ENCODE results near the gene ARID1B. TPM values are rescaled to one million over a fixed set of nuclear protein-coding genes. Genes with fewer than 3 reads are reported as not detected.

Gene ARID1B
- total and polyA plus RNA-seq, 10 of the 15 experiments (the other 5 are each of a cell fraction or from before 2014, with no cell fraction given) = 24.7 to 133 (median 54.6) TPM

DNA sequence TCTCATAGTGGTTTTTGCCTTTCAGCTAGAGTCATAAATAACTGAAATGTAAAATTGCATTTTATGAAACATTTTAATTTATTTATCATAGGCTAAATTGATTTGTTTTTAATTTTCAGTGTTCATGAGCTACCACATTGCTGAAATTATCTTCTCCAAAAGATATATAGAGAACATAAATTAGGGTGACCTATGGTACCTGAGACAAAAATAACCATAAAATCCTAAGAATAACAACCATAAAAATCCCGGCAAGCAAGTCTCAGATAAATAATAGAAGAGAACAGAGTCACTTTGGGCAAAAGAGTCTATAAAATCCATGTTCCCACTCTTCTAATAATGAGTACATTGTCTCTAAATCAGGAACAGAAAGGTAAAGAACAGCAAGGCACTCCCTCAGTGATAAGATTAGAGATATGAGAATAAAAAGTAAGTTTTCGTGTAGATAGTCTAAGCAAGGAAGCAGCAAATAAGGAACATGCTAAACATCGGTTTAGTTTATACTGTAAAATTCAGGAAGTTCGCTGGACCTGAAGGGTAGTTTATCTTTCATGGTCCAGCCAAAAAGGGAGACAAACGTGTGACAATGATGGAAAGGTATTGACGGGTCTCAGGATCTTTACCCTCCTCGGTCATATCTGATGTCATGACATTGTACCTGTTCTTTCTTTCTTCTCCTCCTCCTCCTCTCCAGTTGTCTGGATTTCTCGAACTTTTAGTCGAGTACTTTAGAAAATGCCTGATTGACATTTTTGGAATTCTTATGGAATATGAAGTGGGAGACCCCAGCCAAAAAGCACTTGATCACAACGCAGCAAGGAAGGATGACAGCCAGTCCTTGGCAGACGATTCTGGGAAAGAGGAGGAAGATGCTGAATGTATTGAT is 428.5 kb downstream of the ARID1B start:
- H4K20me1 ChIP-seq (ENCODE audit: control insufficient read depth, insufficient read depth) = no peaks in the 10 kb centered on the region; the same call in 1 of the 2 replicates
- 93% methylated on average over 11 of the region's 11 CpGs for WGBS (ENCODE audit: insufficient coverage, insufficient replicate concordance, low lambda C conversion rate, missing lambda C conversion rate)
- H2AFZ ChIP-seq (ENCODE audit: control insufficient read depth, low read depth, low read length) = no peak overlapping the region
- no peak for ATAC-seq
- H3K27me3 ChIP-seq (replicated peaks in 1 of 2; ENCODE audit: control insufficient read depth in 2 of 2, insufficient read depth in 2 of 2, low read length in 1 of 2) = no peaks in the 10 kb centered on the region
- peaks cover 23 to 38% of the 10 kb centered on the region in 2 experiments for H3K36me3 ChIP-seq (ENCODE audit: control insufficient read depth in 2 of 2, insufficient read depth in 2 of 2, low read length in 1 of 2)
- RAD21 ChIA-PET (ENCODE audit: unreplicated experiment) = interaction anchor here (1.5 kb wide), 1 partner anchor 17 kb away, joined by 4 read pairs; no protein-coding TSS in a partner anchor
- no peak for FAIRE-seq
- POLR2A ChIA-PET = interaction anchor here (0.6 kb wide), 1 partner anchor 500 kb away, joined by 3 read pairs; no protein-coding TSS in a partner anchor
- H3K9me3 ChIP-seq (replicated peaks; ENCODE audit: control insufficient read depth, insufficient read depth, low read length) = no peaks in the 10 kb centered on the region
- TF ChIP-seq NFXL1 (IDR thresholded peaks at IDR 0.05; ENCODE audit: borderline replicate concordance) (no peak), HDGF (IDR thresholded peaks at IDR 0.05) (no peak), RFX5 (IDR thresholded peaks at IDR 0.05; ENCODE audit: low read depth, low read length) (no peak), KLF5 (IDR thresholded peaks at IDR 0.05; ENCODE audit: partially characterized antibody) (no peak), MYB (IDR thresholded peaks at IDR 0.05; ENCODE audit: borderline replicate concordance, low read depth, low read length) (no peak), CREM (IDR thresholded peaks at IDR 0.05; ENCODE audit: low read depth) (no peak), MTA3 (IDR thresholded peaks at IDR 0.05; ENCODE audit: borderline replicate concordance, low read length) (no peak), JUNB (IDR thresholded peaks at IDR 0.05) (no peak), NFYB (IDR thresholded peaks at IDR 0.05; ENCODE audit: insufficient read depth, low read depth, low read length) (no peak), STAT1 (conservative IDR thresholded peaks at IDR 0.05) (no peak), TARDBP (IDR thresholded peaks at IDR 0.05; ENCODE audit: borderline replicate concordance) (no peak), CBX5 (IDR thresholded peaks at IDR 0.05; ENCODE audit: low read depth) (no peak), BHLHE40 (IDR thresholded peaks at IDR 0.05; ENCODE audit: borderline replicate concordance in 1 of 2, low read depth in 2 of 2, low read length in 1 of 2) (no peak), BMI1 (IDR thresholded peaks at IDR 0.05; ENCODE audit: borderline replicate concordance) (no peak), MEF2A (IDR thresholded peaks at IDR 0.05; ENCODE audit: insufficient read depth, low read depth, low read length) (no peak), SREBF2 (IDR thresholded peaks at IDR 0.05; ENCODE audit: low read length) (no peak)
- TF ChIP-seq, protein P1, sequence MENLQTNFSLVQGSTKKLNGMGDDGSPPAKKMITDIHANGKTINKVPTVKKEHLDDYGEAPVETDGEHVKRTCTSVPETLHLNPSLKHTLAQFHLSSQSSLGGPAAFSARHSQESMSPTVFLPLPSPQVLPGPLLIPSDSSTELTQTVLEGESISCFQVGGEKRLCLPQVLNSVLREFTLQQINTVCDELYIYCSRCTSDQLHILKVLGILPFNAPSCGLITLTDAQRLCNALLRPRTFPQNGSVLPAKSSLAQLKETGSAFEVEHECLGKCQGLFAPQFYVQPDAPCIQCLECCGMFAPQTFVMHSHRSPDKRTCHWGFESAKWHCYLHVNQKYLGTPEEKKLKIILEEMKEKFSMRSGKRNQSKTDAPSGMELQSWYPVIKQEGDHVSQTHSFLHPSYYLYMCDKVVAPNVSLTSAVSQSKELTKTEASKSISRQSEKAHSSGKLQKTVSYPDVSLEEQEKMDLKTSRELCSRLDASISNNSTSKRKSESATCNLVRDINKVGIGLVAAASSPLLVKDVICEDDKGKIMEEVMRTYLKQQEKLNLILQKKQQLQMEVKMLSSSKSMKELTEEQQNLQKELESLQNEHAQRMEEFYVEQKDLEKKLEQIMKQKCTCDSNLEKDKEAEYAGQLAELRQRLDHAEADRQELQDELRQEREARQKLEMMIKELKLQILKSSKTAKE (IDR thresholded peaks at IDR 0.05; ENCODE audit: low read depth, poor library complexity, severe bottlenecking) = no peak
- H3K4me3 ChIP-seq = no peak overlapping the region
- no peak for DNase-seq (ENCODE audit: low read depth, low spot score)
- BruUV-seq (replicated peaks) = no TSS peak
- intact Hi-C loops (cut with micrococcal nuclease; ENCODE audit: unreplicated experiment) = no loop called here
- no peak overlapping the region for H3K4me2 ChIP-seq (ENCODE audit: control insufficient read depth, insufficient read depth)
- peaks cover 11% of the 10 kb centered on the region for H3K4me1 ChIP-seq (ENCODE audit: control insufficient read depth, insufficient read depth, low read length)
- in situ Hi-C loops (cut with MboI) = no loop called here
- H3K27ac ChIP-seq (ENCODE audit: control insufficient read depth, insufficient read depth) = no peak overlapping the region
- H3K9ac ChIP-seq (ENCODE audit: control insufficient read depth, insufficient read depth, low read length) = no peak overlapping the region
- no peaks in the 10 kb centered on the region; the same call in 1 of the 2 replicates for H3K79me2 ChIP-seq (ENCODE audit: control insufficient read depth, insufficient read depth, low read length)
- CTCF ChIA-PET = no interaction called here
- SMC1A ChIA-PET (ENCODE audit: uncharacterized antibody, unreplicated experiment) = interaction anchor here (1.3 kb wide), 1 partner anchor 11 kb away, joined by 3 read pairs; no protein-coding TSS in a partner anchor

All from GM12878 (cell line).